ENCODE data around the gene FOXL3.
"Not testable (repeated sequence)": the region's sequence is repeated elsewhere in the genome, so short reads cannot be mapped to it uniquely, and the experiment has no call there.

The FOXL3 gene

GRCh38 chr7:292226-292625, 2.3 kb downstream of the FOXL3 start:
- DNase-seq: no peak

GRCh38 chr7:292826-293225, 2.9 kb downstream of the FOXL3 start:
- DNase-seq: no peak

- no peak for DNase-seq
These were observed 3.9 kb downstream of the FOXL3 start for GRCh38 chr7:293681-294439.

GRCh38 chr7:294440-295154, 4.6 kb downstream of the FOXL3 start:
- no peak for DNase-seq

GRCh38 chr7:295155-296154, 5.5 kb downstream of the FOXL3 start:
- DNase-seq: no peak

- no peak for DNase-seq
These were observed 6.5 kb downstream of the FOXL3 start for GRCh38 chr7:296373-296945.

GRCh38 chr7:297141-297540, 7.2 kb downstream of the FOXL3 start:
- DNase-seq: not testable (repeated sequence)

GRCh38 chr7:297611-298374, 7.8 kb downstream of the FOXL3 start:
- DNase-seq: no peak

- no peak for DNase-seq
These were observed 8.4 kb downstream of the FOXL3 start for GRCh38 chr7:298375-298702.

- no peak for DNase-seq
These were observed 8.8 kb downstream of the FOXL3 start for GRCh38 chr7:298743-299142.

- no peak for DNase-seq
These were observed 9.2 kb downstream of the FOXL3 start for GRCh38 chr7:299169-299568.

- no peak for DNase-seq
These were observed 9.7 kb downstream of the FOXL3 start for GRCh38 chr7:299628-300027.

- no peak for DNase-seq
These were observed 10.1 kb downstream of the FOXL3 start for GRCh38 chr7:300048-300447.

GRCh38 chr7:300546-301290, 10.7 kb downstream of the FOXL3 start:
- no peak for DNase-seq

GRCh38 chr7:301291-302053, 11.5 kb downstream of the FOXL3 start:
- DNase-seq: no peak

GRCh38 chr7:302054-302992, 12.4 kb downstream of the FOXL3 start:
- DNase-seq: no peak

- no peak for DNase-seq
These were observed 13.5 kb downstream of the FOXL3 start for GRCh38 chr7:303425-303824.

- no peak for DNase-seq
These were observed 14.1 kb downstream of the FOXL3 start for GRCh38 chr7:303884-304573.

Data from NCI-H2029 (cell line).